HG03571 (cell line): Measurements from ENCODE around the gene NR0B1.

Experiments used
- ATAC-seq: cut with Tn5 transposase; IDR thresholded peaks from one replicate; pipeline ENCODE4 v1.9.1; 2021; ENCODE audit not compliant: unreplicated experiment

The NR0B1 gene

DNA sequence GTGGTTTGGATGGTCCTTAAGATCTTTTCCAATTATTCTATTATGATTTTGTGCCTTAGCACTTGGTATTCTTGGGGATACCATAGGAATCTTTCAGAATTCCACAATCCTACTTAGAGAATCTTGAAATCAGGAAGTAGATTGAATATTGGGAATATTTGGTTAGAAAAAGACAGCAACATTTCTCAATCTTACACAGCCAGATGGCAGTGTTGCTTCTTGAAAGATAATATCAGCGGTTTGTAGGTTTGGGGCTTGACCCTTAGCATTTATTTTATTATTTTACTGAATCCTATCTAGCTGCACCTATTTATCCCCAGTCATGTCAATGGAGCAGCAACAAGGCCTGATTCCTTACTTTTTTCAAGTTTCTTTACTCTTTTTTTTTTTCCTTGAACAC lies 33.7 kb downstream of the NR0B1 start:
- no peak for ATAC-seq

DNA sequence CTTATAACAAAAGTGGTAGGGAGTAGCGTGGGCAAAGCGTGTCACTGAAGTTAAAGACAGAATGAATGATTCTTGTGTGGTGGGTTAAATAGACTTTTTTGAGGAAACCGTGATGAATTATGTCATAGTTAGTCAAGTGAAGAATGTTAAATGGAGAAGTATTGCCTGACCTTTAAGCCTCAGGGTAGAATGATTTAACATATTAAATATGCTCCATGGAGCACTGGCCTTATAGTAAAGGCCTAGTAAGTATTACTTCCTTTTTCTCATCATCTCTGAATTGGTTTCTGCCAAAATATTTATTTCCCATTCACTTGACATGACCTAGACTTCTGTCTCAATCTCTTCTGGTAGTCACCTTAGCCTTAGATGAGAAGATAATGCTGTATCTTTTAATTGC lies 38.6 kb downstream of the NR0B1 start:
- ATAC-seq: no peak

DNA sequence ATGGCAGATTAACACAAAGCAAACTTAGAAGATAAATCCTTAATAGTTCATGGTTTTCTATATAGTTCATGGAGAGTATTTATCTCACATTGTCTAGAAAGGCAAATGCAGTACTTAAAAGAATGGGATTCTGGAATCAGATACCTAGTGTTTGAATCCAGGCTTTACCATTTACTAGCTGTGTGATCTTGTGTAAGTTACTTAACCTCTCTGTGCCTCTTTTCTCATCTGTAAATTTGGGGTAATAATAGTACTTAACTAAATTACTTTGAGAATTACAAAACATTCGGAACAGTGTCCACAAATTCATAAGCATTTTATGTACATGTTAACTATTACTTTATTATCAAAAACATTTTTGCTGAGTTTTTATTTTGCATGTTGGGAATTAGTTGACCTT lies 46.4 kb downstream of the NR0B1 start:
- ATAC-seq: no peak

DNA sequence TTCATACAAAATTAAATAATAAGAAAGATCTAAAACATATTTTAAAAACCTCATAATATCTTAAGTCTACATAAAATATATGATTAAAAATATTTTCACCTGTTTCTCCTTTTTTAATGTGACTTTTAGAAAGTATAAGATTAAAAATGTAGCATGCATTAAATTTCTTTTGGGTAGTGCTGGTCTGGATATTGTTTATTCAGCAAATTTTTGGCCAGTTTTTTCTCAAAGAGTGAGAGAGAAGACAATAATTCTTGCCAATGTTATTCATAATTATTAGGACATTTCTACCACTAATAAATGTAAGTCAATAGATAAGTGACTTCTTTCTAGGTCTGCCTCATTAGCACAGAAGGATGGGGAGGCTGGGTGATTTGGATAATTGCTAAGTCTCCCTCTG lies 48.2 kb downstream of the NR0B1 start:
- no peak for ATAC-seq

DNA sequence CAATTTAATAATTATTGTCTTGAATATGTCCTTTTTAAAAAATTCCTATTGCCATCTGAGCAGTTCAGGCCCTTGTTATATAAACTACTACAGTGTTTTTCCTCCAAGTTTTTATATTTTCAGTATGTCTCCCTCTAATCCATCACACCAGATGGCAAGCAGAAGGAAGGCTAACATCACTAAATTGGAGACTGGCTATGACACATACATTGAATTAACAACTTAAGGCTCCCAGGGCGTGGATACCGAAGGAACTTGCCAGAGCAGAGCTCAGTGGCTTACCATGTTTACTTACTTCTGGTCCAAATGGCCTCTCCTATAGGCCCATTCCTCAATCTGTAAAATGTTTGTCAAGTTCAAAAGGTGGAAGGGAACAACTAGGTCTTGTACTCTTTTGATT lies 49.3 kb downstream of the NR0B1 start:
- ATAC-seq: no peak
